BLaER1 (cell line): ENCODE measurements around the gene PRKCZ.
A peak's percentile ranks its signal among the peaks of the same experiment; 100 is the strongest.

Experiments
- H3K27ac ChIP-seq: shearing (Covaris generic); formaldehyde crosslinking; 2 replicates; pipeline ENCODE4 v1.8.1; 2022
- H3K27me3 ChIP-seq: shearing (Covaris generic); formaldehyde crosslinking; 2 replicates; pipeline ENCODE4 v1.8.1; 2022
- H3K36me3 ChIP-seq: shearing (Covaris generic); formaldehyde crosslinking; 2 replicates; pipeline ENCODE4 v1.8.1; 2022
- H3K4me1 ChIP-seq: shearing (Covaris generic); formaldehyde crosslinking; 2 replicates; pipeline ENCODE4 v1.8.1; 2022
- H3K4me2 ChIP-seq: shearing (Covaris generic); formaldehyde crosslinking; 2 replicates; pipeline ENCODE4 v1.8.1; 2022
- H3K4me3 ChIP-seq: shearing (Covaris generic); formaldehyde crosslinking; 2 replicates; pipeline ENCODE4 v1.8.1; 2022
- H3K9ac ChIP-seq: shearing (Covaris generic); formaldehyde crosslinking; 2 replicates; pipeline ENCODE4 v1.8.1; 2022
- H3K9me3 ChIP-seq: shearing (Covaris generic); formaldehyde crosslinking; 2 replicates; pipeline ENCODE4 v1.8.1; 2022
- H4K20me1 ChIP-seq: shearing (Covaris generic); formaldehyde crosslinking; 2 replicates; pipeline ENCODE4 v1.8.1; 2022
- Cebpa-rat ChIP-seq: shearing (Covaris generic); IDR thresholded peaks from 2 replicates; pipeline ENCODE4 v1.8.1; 2022

PRKCZ gene

DNA sequence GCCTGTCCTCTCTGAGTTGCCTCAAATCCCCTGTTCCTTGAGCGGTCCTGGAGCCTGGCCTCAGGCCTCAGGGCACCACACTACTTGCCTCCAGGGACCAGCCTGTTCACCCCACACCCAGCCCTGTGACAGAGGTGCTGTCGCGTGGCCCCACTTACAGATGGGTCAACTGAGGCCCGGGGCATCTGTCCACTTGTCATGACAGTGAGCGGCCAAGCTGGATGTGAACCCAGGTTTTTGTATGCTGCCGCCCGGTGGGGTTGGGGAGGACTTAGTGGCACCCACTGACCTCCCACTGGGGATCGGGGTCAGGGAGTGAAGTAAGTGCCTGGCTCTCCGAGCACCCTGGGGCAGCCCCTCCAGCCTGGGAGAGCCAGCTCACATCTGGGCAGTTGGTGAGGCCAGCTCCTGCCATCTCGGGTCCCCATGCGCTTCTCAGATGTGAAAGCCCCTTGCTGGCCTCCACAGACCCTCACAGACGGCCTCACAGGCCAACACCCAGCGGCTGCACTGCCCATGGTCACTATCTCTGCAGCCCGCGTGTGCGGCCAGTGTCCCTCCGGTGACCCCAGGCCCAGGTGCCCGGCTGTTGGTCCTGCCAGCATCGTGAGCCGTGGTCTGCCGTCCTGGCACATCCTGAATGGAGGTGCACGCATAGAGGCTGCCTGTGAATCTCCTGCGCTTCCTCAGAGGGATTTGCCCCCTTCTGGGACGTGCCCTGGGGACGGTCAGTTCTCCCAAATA lies 153.6 kb downstream of the PRKCZ start:
- H3K4me1 ChIP-seq: peaks cover 88% of the 10 kb centered on the region
- H3K9ac ChIP-seq: peak overlapping the region; percentile 61; the same call in 1 of the 2 replicates
- peak overlapping the region; percentile 61 for H3K4me3 ChIP-seq
- 0 out of 2 replicates have a peak overlapping the region, but pooled peaks have one; percentile 46 for H3K27ac ChIP-seq
- H4K20me1 ChIP-seq: peaks cover 13% of the 10 kb centered on the region
- H3K9me3 ChIP-seq: no peaks in the 10 kb centered on the region
- no peaks in the 10 kb centered on the region for H3K27me3 ChIP-seq
- no peaks in the 10 kb centered on the region for H3K36me3 ChIP-seq
- peak overlapping the region; percentile 97 for H3K4me2 ChIP-seq
- TF ChIP-seq Cebpa-rat: no peak

DNA sequence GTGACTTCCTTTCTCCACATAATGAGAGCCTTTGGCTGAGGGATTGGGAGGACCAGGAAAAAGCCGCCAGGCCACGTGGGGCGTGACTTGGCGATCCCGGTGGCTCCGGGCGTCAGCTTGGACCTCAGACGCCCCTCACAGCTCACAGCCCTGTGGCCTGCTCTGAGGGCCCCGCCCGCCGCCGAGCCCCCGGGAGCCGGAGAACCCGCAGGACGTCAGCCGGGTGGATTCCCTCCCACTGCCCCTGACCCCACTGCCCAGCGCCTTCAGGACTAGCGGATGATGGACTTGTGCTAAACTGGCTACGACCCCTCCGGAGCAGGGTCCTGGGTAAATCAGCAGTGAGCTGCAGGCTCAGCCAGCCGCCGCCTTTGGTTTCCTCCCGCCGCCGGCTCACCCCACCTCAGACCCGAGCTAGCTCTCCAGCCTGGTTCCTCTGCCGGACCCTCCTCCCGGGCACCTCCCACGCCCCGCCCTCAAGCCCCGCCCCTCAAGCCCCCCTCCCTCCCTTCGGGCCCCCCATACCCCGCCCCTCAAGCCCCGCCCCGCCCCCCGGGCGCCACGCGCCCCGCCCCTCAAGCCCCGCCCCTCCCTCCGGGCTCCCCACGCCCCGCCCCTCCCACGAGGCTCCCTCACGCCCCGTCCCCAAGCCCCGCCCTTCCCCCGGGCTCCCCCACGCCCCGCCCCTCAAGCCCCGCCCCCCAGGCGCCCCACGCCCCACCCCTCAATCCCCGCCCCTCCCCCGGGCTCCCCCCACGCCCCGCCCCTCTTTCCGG lies 154.4 kb downstream of the PRKCZ start:
- Histone ChIP-seq H3K27ac (0 out of 2 replicates have a peak overlapping the region, but pooled peaks have one; percentile 46), H3K27me3 (no peaks in the 10 kb centered on the region), H3K4me1 (peaks cover 88% of the 10 kb centered on the region), H3K9me3 (no peaks in the 10 kb centered on the region), H3K36me3 (no peaks in the 10 kb centered on the region), H4K20me1 (peaks cover 13% of the 10 kb centered on the region), H3K4me2 (peak overlapping the region; percentile 97), H3K9ac (peak overlapping the region; percentile 61; the same call in 1 of the 2 replicates), H3K4me3 (peak overlapping the region; percentile 61)
- TF ChIP-seq Cebpa-rat: no peak

DNA sequence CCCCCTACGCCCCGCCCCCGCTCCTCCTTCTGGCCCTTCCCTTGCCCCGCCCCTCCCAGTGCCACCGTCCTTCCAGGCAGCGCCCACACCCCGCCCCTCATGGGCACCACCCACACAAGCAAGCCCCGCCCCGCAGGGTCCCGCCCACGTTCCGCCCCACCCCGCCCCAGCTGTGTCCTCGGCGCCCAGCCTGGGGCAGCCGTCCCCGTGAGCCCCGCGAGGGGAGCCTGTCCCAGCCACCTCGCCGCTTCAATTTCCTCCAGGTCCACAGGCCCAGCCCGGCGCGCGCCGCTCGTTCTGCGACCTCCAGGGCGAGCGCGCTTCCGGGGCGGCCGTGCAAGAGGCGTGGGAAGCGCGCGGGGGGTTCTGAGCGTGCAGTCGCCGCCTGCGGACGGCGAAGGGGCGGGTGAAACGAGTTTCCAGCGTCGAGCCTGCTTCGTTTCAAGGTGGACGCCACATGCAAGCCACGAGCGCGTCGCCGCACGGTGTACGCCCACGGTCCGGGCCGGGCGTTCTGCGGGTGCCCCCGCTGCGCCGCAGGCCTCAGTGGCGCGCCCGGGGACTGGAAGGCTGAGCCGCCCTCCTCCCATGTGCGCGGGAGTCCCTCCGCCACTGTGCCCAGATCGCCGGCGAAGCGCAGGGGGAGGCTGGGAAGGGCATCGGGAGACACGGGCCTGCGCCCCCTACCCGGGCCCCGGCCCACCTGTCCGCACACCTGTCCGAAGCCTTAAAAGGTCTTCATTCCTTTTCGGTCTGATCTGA lies 155.2 kb downstream of the PRKCZ start:
- Histone ChIP-seq H4K20me1 (peaks cover 10% of the 10 kb centered on the region), H3K27me3 (no peaks in the 10 kb centered on the region), H3K4me2 (peak overlapping the region; percentile 98), H3K4me3 (peak overlapping the region; percentile 67), H3K9me3 (no peaks in the 10 kb centered on the region), H3K36me3 (no peaks in the 10 kb centered on the region), H3K9ac (peak overlapping the region; percentile 45; the same call in 1 of the 2 replicates), H3K4me1 (peaks cover 83% of the 10 kb centered on the region), H3K27ac (peak overlapping the region; percentile 35; the same call in 1 of the 2 replicates)
- no peak for TF ChIP-seq Cebpa-rat

GRCh38 chr1:2206813-2207487 lies 156.7 kb downstream of the PRKCZ start:
- Histone ChIP-seq H3K9ac (no peak overlapping the region), H3K36me3 (no peaks in the 10 kb centered on the region), H3K4me1 (peaks cover 79% of the 10 kb centered on the region), H3K4me3 (no peak overlapping the region), H3K27ac (no peak overlapping the region), H3K4me2 (peak overlapping the region; percentile 98), H3K27me3 (no peaks in the 10 kb centered on the region), H4K20me1 (no peaks in the 10 kb centered on the region), H3K9me3 (no peaks in the 10 kb centered on the region)
- TF ChIP-seq Cebpa-rat: no peak

DNA sequence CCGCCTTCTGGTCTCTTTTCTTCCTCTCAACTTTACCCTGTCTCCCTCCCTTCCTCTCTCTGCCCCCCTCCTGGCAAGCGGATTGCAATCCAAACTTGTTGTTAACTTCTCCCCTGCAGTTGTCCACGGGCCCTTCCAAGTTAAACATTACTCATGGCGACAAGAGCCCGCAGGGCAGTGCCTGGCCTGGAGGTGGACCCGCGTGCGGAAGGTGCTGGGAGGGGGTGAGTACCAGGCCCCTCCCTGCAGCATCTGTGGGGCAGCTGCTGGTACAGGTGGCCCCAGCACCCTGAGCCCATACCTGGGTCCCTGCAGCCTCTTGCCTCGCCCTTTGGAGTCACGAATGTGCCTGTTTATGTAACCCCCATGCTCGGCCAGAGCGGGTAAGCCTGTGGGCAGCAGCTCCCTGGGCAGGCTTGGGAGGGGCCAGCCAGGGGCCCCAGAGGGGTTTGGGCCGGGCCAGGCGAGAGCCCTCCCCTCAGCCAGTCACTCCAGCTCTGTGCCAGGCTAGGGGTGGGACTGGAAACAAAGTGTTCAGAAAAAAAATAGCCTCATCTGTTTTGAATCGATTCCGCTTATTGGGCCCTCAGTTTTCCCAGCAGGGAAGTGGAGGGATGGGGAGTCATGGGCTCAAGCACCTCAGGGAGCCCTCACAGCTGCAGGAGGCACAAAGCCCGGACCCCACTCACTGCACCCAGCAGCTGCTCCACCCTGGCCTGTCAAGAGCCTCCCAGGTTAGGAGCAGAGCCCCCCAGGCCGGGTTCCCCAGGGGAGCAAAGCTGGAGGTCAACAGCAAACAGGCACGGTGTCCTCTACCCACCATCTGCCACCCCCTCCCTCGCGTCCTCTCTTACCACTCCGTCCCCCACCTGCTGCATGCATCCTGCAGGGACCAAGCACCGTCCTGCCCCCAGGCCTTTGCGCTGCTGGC lies 158.4 kb downstream of the PRKCZ start:
- Histone ChIP-seq H3K4me2 (no peak overlapping the region), H3K36me3 (no peaks in the 10 kb centered on the region), H3K4me1 (peaks cover 80% of the 10 kb centered on the region), H3K9ac (no peak overlapping the region), H3K4me3 (no peak overlapping the region), H4K20me1 (no peaks in the 10 kb centered on the region), H3K27ac (no peak overlapping the region), H3K27me3 (no peaks in the 10 kb centered on the region), H3K9me3 (no peaks in the 10 kb centered on the region)
- no peak for TF ChIP-seq Cebpa-rat

DNA sequence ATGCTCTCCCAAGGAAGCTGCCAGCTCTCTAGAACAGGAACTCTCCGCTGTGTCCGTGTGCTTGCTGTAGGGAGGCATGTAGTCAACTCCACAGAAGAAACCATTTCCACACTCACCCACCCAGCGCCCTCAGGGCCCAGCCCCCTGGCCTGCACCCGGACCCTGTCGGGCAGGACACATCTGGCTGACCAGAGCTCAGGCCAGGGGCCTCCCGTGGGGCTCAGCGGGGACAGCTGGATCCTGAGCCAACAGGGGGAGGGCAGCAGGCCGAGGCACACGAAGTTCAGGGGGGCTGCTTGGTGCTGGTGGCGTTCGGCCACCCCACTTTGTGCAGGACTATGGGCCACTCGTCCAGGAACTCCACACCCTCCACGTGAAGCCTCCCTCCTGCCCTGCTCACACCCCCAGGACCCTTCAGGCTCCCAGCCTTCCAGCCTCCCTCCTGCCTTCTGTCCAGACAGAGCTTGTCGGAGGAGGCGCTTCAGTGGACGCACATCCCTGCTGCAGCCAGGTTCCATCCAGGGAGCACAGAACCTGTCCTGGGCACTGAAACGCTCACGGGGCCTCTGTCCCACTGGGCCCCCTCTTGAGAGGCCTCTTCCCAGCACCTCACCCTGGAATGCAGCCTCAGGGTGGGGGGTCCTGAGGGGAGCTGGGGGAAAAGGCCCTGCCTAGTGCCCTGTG lies 159.3 kb downstream of the PRKCZ start:
- Histone ChIP-seq H3K9me3 (no peaks in the 10 kb centered on the region), H3K4me3 (no peak overlapping the region), H3K9ac (no peak overlapping the region), H3K4me1 (peaks cover 80% of the 10 kb centered on the region), H3K27me3 (no peaks in the 10 kb centered on the region), H3K27ac (no peak overlapping the region), H3K36me3 (no peaks in the 10 kb centered on the region), H3K4me2 (no peak overlapping the region), H4K20me1 (no peaks in the 10 kb centered on the region)
- TF ChIP-seq Cebpa-rat: no peak

DNA sequence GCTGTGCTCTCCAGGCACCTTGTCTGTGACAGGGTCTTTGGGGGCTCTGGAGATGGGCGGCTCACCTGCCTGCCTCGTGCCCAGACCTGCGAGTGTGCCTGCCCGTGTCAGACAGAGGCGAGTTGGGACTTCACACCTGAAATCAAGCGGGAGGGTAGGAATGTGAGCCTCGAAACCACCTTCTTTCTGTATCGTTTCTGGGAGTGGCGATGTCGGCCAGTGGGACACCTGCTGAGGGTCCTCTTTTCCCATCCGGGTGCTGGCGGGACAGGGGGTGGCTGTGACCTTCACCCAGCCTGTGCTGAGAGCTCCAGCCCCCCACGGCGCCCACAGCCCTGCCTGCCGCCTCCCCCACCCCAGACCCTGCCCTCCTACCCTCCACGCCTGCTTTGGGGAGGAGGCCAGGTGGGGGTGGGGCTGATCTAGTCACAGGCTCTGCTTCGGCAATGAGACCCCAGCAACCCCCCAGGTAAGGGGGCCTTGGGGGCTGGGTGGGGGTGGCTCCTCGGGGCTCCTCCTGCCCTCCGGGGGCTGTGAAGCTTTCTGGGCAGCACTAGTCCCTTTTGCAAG lies 160.0 kb downstream of the PRKCZ start:
- H3K27me3 ChIP-seq: no peaks in the 10 kb centered on the region
- no peak overlapping the region for H3K27ac ChIP-seq
- no peak overlapping the region for H3K4me3 ChIP-seq
- peaks cover 82% of the 10 kb centered on the region for H3K4me1 ChIP-seq
- H3K36me3 ChIP-seq: no peaks in the 10 kb centered on the region
- no peak overlapping the region for H3K4me2 ChIP-seq
- TF ChIP-seq Cebpa-rat: no peak
- H4K20me1 ChIP-seq: no peaks in the 10 kb centered on the region
- H3K9ac ChIP-seq: no peak overlapping the region
- H3K9me3 ChIP-seq: no peaks in the 10 kb centered on the region

GRCh38 chr1:2210786-2211185 lies 160.6 kb downstream of the PRKCZ start:
- Histone ChIP-seq H3K4me1 (peaks cover 77% of the 10 kb centered on the region), H3K4me2 (no peak overlapping the region), H3K27ac (no peak overlapping the region), H3K9ac (no peak overlapping the region), H3K36me3 (no peaks in the 10 kb centered on the region), H3K4me3 (no peak overlapping the region), H3K9me3 (no peaks in the 10 kb centered on the region), H3K27me3 (no peaks in the 10 kb centered on the region), H4K20me1 (no peaks in the 10 kb centered on the region)
- no peak for TF ChIP-seq Cebpa-rat
